IMR-90 (cell line): ENCODE data around the gene MADD. TPM values are rescaled to one million over a fixed set of nuclear protein-coding genes. Genes with fewer than 3 reads are reported as not detected.

ENCODE experiments used
- ATAC-seq: fragments of 200-7000 bp; cut with Tn5 transposase; 2 replicates; pipeline ENCODE4 v1.9.1; 2020; ENCODE audit warnings: low read depth, mild to moderate bottlenecking, moderate library complexity
- BruUV-seq: library from RNA; stranded (reverse); fragments of 400-500 nt; replicated peaks from 2 replicates; lab custom pipeline; 2021; lab: Mats Ljungman, UMichigan
- CTCF ChIA-PET: fragments of 300-600 bp; formaldehyde crosslinking; extraction: SDS; loops from one replicate; lab custom pipeline; 2021; ENCODE audit warnings: antibody characterized with exemption; lab: Yijun Ruan, JAX
- POLR2A ChIA-PET: fragments of 300-600 bp; sonication (Branson Sonifier 250); formaldehyde crosslinking; loops from one replicate; lab custom pipeline; 2022; ENCODE audit warnings: antibody characterized with exemption; ENCODE audit not compliant: unreplicated experiment; lab: Charles Lee
- DNase-seq: peaks from one replicate; pipeline ENCODE4 v3.0.0; 2013
- H2AFZ ChIP-seq: replicated peaks from 2 replicates; pipeline ENCODE3; 2013; ENCODE audit warnings: low read length, mild to moderate bottlenecking; ENCODE audit not compliant: poor library complexity
- H2AK5ac ChIP-seq: 2 replicates; pipeline ENCODE4 v1.6.1; 2013; ENCODE audit warnings: low read depth, low read length, inconsistent platforms
- H2AK9ac ChIP-seq: replicated peaks from 2 replicates; pipeline ENCODE3; 2013; ENCODE audit warnings: mild to moderate bottlenecking, low read depth, low read length, moderate library complexity; ENCODE audit not compliant: poor library complexity
- H2BK120ac ChIP-seq: 2 replicates; pipeline ENCODE4 v1.6.1; 2013; ENCODE audit warnings: low read depth, low read length, inconsistent platforms
- H2BK15ac ChIP-seq: 3 replicates; pipeline ENCODE4 v1.6.1; 2013; ENCODE audit warnings: low read depth, low read length, inconsistent platforms
- H2BK20ac ChIP-seq: 2 replicates; pipeline ENCODE4 v1.6.1; 2013; ENCODE audit warnings: low read depth, mild to moderate bottlenecking, inconsistent platforms, low read length, moderate library complexity
- H2BK5ac ChIP-seq: 2 replicates; pipeline ENCODE4 v1.6.1; 2013; ENCODE audit warnings: mild to moderate bottlenecking, low read depth, low read length, inconsistent platforms; ENCODE audit not compliant: poor library complexity, severe bottlenecking
- H3K14ac ChIP-seq: replicated peaks from 2 replicates; pipeline ENCODE4 v1.6.1; 2013; ENCODE audit warnings: low read depth, low read length, inconsistent platforms
- H3K18ac ChIP-seq: 2 replicates; pipeline ENCODE4 v1.6.1; 2013; ENCODE audit warnings: low read depth, low read length, control low read depth
- H3K23ac ChIP-seq: 2 replicates; pipeline ENCODE4 v1.6.1; 2013; ENCODE audit warnings: low read depth, low read length, inconsistent platforms
- H3K27ac ChIP-seq: 2 replicates; pipeline ENCODE4 v1.5.1; 2013; ENCODE audit warnings: mild to moderate bottlenecking, control low read depth, low read length; ENCODE audit not compliant: insufficient read depth
- H3K27me3 ChIP-seq: 2 replicates; pipeline ENCODE4 v1.6.1; 2013; ENCODE audit warnings: low read length; ENCODE audit not compliant: control insufficient read depth, insufficient read depth
- H3K36me3 ChIP-seq: 2 replicates; pipeline ENCODE4 v1.6.1; 2013; ENCODE audit warnings: low read length, mixed read lengths; ENCODE audit not compliant: control insufficient read depth, insufficient read depth
- H3K4ac ChIP-seq: 2 replicates; pipeline ENCODE4 v1.6.1; 2013; ENCODE audit warnings: low read depth, low read length, inconsistent platforms
- H3K4me1 ChIP-seq: 2 replicates; pipeline ENCODE4 v1.6.1; 2013; ENCODE audit warnings: low read length, mixed read lengths; ENCODE audit not compliant: control insufficient read depth, insufficient read depth
- H3K4me2 ChIP-seq: 2 replicates; pipeline ENCODE4 v1.6.1; 2013; ENCODE audit warnings: low read depth, mild to moderate bottlenecking, control low read depth, low read length, moderate library complexity
- H3K4me3 ChIP-seq: 2 replicates; pipeline ENCODE4 v1.5.1; 2013; ENCODE audit warnings: low read depth, mild to moderate bottlenecking, control low read depth, low read length, moderate library complexity; ENCODE audit not compliant: insufficient read depth
- H3K56ac ChIP-seq: 2 replicates; pipeline ENCODE4 v1.6.1; 2013; ENCODE audit warnings: low read length, inconsistent platforms; ENCODE audit not compliant: insufficient read depth; ENCODE audit errors: extremely low read depth
- H3K79me1 ChIP-seq, 2 experiments: 2 replicates each; pipeline ENCODE4 v1.6.1; 2013; ENCODE audit warnings: low read length in 2 of 2, inconsistent platforms in 1 of 2, low read depth in 1 of 2
- H3K9ac ChIP-seq: 2 replicates; pipeline ENCODE4 v1.6.1; 2013; ENCODE audit warnings: low read depth, low read length, control low read depth
- H3K9me1 ChIP-seq: 2 replicates; pipeline ENCODE4 v1.6.1; 2013; ENCODE audit warnings: low read length, inconsistent platforms; ENCODE audit not compliant: insufficient read depth
- H3K9me3 ChIP-seq: 2 replicates; pipeline ENCODE4 v1.6.1; 2013; ENCODE audit warnings: low read length; ENCODE audit not compliant: control insufficient read depth, insufficient read depth
- H4K20me1 ChIP-seq: 2 replicates; pipeline ENCODE4 v1.6.1; 2013; ENCODE audit warnings: low read length, inconsistent platforms; ENCODE audit not compliant: insufficient read depth
- H4K5ac ChIP-seq: 2 replicates; pipeline ENCODE4 v1.6.1; 2013; ENCODE audit warnings: mild to moderate bottlenecking, low read depth, low read length, control low read depth
- H4K8ac ChIP-seq, 2 experiments: 2 replicates each; pipeline ENCODE4 v1.6.1; 2013; ENCODE audit warnings: low read depth in 2 of 2, low read length in 2 of 2, control low read depth in 1 of 2, inconsistent platforms in 1 of 2
- H4K91ac ChIP-seq: 2 replicates; pipeline ENCODE4 v1.6.1; 2013; ENCODE audit warnings: low read depth, low read length, inconsistent platforms; ENCODE audit not compliant: insufficient read depth
- BHLHE40 ChIP-seq: fragments of 150-350 bp; IDR thresholded peaks from 2 replicates; pipeline ENCODE4 v1.6.1; 2016; ENCODE audit warnings: mild to moderate bottlenecking, low read depth, low read length
- CHD1 ChIP-seq: IDR thresholded peaks from 2 replicates; pipeline ENCODE4 v1.6.1; 2012; ENCODE audit warnings: low read depth, low read length, improper control_type of control experiment
- CTCF ChIP-seq: conservative IDR thresholded peaks from 2 replicates; pipeline ENCODE4 v1.5.1; 2012; ENCODE audit warnings: mild to moderate bottlenecking, low read depth, low read length, improper control_type of control experiment
- FOS ChIP-seq: fragments of 150-350 bp; IDR thresholded peaks from 2 replicates; pipeline ENCODE4 v1.6.1; 2016; ENCODE audit warnings: low read depth, low read length
- MAZ ChIP-seq: IDR thresholded peaks from 2 replicates; pipeline ENCODE4 v1.6.1; 2012; ENCODE audit warnings: low read depth, mild to moderate bottlenecking, low read length, improper control_type of control experiment, moderate library complexity, borderline replicate concordance
- MXI1 ChIP-seq: IDR thresholded peaks from 2 replicates; pipeline ENCODE4 v1.6.1; 2012; ENCODE audit warnings: low read depth, mild to moderate bottlenecking, low read length, moderate library complexity, borderline replicate concordance
- RFX5 ChIP-seq: IDR thresholded peaks from 2 replicates; pipeline ENCODE4 v1.8.0; 2012; ENCODE audit warnings: low read depth, mild to moderate bottlenecking, low read length, moderate library complexity
- USF2 ChIP-seq: fragments of 150-350 bp; IDR thresholded peaks from 2 replicates; pipeline ENCODE4 v1.6.1; 2017; ENCODE audit warnings: mild to moderate bottlenecking, antibody characterized with exemption, low read length, low read depth
- WGBS, 2 experiments: methylation state at CpG; one replicate each; pipeline versions ENCODE4 v1.1.5 to v1.1.7; 2013; ENCODE audit warnings: missing lambda C conversion rate in 2 of 2; ENCODE audit not compliant: insufficient read length in 1 of 2; ENCODE audit errors: extremely low coverage in 2 of 2; 5-methylcytosine and 5-hydroxymethylcytosine counted together
- dilution Hi-C: fragments of 300-500 bp; cut with HindIII; formaldehyde crosslinking; loops from one replicate; pipeline ENCODE4 v1.14.3; 2018; ENCODE audit warnings: low sequenced_read_pairs; ENCODE audit not compliant: unreplicated experiment
- in situ Hi-C: fragments of 300-500 bp; cut with MboI; formaldehyde crosslinking; loops from 3 replicates; pipeline ENCODE4 v1.14.3; 2019; ENCODE audit warnings: low sequenced_read_pairs, inconsistent platforms, mixed read lengths
- intact Hi-C: fragments of 100-400 bp; cut with micrococcal nuclease; formaldehyde crosslinking; loops from 2 replicates; pipeline ENCODE4 v1.10.0; 2022
- polyA plus RNA-seq, 3 experiments: library from polyadenylated mRNA; depleted of rRNA; stranded (reverse); fragments of >200 nt; gene quantifications; 2 replicates each; pipeline ENCODE4 v1.2.3, GENCODE V29; 2012; ENCODE audit warnings: low replicate concordance in 1 of 3
- total RNA-seq: library from RNA; depleted of rRNA; stranded (reverse); fragments of >200 nt; gene quantifications from 2 replicates; pipeline ENCODE4 v1.2.3, GENCODE V29; 2012

MADD gene
- total and polyA plus RNA-seq, 2 of the 4 experiments (the other 2 are of a cell fraction) = 13.3 to 16.4 TPM

GRCh38 chr11:47317064-47317828 is 47.3 kb downstream of the MADD start (continued):
- no peak for TF ChIP-seq BHLHE40

- H3K14ac ChIP-seq = no peak overlapping the region
- H3K36me3 ChIP-seq = peaks cover 13% of the 10 kb centered on the region
- no peak overlapping the region for H3K27ac ChIP-seq
- POLR2A ChIA-PET = no interaction called here
- H4K91ac ChIP-seq = no peak overlapping the region
- no TSS peak for BruUV-seq
- no peak overlapping the region for H3K4me2 ChIP-seq
- peaks cover 0 to 3% of the 10 kb centered on the region in 2 experiments; a peak in 1 of 4 replicates for H3K79me1 ChIP-seq
- no peak overlapping the region for H3K9ac ChIP-seq
- no peak overlapping the region for H3K4ac ChIP-seq
- no peak overlapping the region for H4K8ac ChIP-seq
- DNase-seq (no peak), ATAC-seq (no peak)
- H2BK5ac ChIP-seq = no peak overlapping the region
- CTCF ChIA-PET = no interaction called here
- TF ChIP-seq MXI1 = no peak
- no peak for TF ChIP-seq CTCF
- TF ChIP-seq FOS = no peak
- no peak for TF ChIP-seq BHLHE40
- no peak for TF ChIP-seq RFX5
- no peak for TF ChIP-seq CHD1
- TF ChIP-seq MAZ = no peak
- no peak for TF ChIP-seq USF2
- H3K4me3 ChIP-seq = no peak overlapping the region
- no peaks in the 10 kb centered on the region for H3K27me3 ChIP-seq
- H3K9me3 ChIP-seq = no peaks in the 10 kb centered on the region
- H2AFZ ChIP-seq = no peak overlapping the region
- peaks cover 3% of the 10 kb centered on the region; the same call in 1 of the 2 replicates for H3K9me1 ChIP-seq
- no peak overlapping the region for H3K18ac ChIP-seq
- H2AK5ac ChIP-seq = no peak overlapping the region
- no peak overlapping the region for H4K5ac ChIP-seq
- intact Hi-C loops = loop anchor here (5.0 kb wide), 1 partner anchor 41 kb away; no protein-coding TSS in a partner anchor
- no peaks in the 10 kb centered on the region for H4K20me1 ChIP-seq
- no peak overlapping the region for H2BK20ac ChIP-seq
- no peak overlapping the region for H2AK9ac ChIP-seq
- no peaks in the 10 kb centered on the region for H3K4me1 ChIP-seq
- H2BK15ac ChIP-seq = no peak overlapping the region
- H3K23ac ChIP-seq = no peak overlapping the region
- in situ Hi-C loops = no loop called here
- dilution Hi-C loops = no loop called here
- no peak overlapping the region for H3K56ac ChIP-seq
- WGBS, 2 experiments = no CpG with 5 or more reads among the region's 2 CpGs
- H2BK120ac ChIP-seq = no peak overlapping the region
These were observed 48.2 kb downstream of the MADD start for GRCh38 chr11:47318166-47318565.
